A673 (cell line): Measurements from ENCODE around the gene PCDHGA11.
"Not testable (repeated sequence)": the region's sequence is repeated elsewhere in the genome, so short reads cannot be mapped to it uniquely, and the experiment has no call there.

Experiments
- EZH2 ChIP-seq: fragments of 200-600 bp; sonication (generic); IDR thresholded peaks from 2 replicates; pipeline ENCODE4 v1.6.1; 2017; ENCODE audit warnings: borderline replicate concordance, low read depth, mild to moderate bottlenecking, mixed read lengths, antibody characterized with exemption, low read length; ENCODE audit not compliant: poor library complexity, severe bottlenecking
- TF ChIP-seq, protein P1 (sequence below): fragments of 300-800, 200-600 bp; sonication (generic); conservative IDR thresholded peaks from 2 replicates; pipeline ENCODE4 v1.5.1; 2017; ENCODE audit warnings: low read depth, mild to moderate bottlenecking, antibody characterized with exemption, low read length, moderate library complexity, mixed read lengths

GRCh38 chr5:141375444-141376155, 45.3 kb upstream of the PCDHGA11 start:
- TF ChIP-seq, protein P1, sequence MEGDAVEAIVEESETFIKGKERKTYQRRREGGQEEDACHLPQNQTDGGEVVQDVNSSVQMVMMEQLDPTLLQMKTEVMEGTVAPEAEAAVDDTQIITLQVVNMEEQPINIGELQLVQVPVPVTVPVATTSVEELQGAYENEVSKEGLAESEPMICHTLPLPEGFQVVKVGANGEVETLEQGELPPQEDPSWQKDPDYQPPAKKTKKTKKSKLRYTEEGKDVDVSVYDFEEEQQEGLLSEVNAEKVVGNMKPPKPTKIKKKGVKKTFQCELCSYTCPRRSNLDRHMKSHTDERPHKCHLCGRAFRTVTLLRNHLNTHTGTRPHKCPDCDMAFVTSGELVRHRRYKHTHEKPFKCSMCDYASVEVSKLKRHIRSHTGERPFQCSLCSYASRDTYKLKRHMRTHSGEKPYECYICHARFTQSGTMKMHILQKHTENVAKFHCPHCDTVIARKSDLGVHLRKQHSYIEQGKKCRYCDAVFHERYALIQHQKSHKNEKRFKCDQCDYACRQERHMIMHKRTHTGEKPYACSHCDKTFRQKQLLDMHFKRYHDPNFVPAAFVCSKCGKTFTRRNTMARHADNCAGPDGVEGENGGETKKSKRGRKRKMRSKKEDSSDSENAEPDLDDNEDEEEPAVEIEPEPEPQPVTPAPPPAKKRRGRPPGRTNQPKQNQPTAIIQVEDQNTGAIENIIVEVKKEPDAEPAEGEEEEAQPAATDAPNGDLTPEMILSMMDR = not testable (repeated sequence)
- TF ChIP-seq EZH2 = not testable (repeated sequence)
